Esophagus squamous epithelium (tissue), 5 donors: ENCODE results near the gene KIF26B. TPM values are rescaled to one million over a fixed set of nuclear protein-coding genes. Genes with fewer than 3 reads are reported as not detected.

Source experiments
- DNase-seq: peaks from one replicate; lab custom pipeline; 2025; lab: John Stamatoyannopoulos, UW
- H3K27ac ChIP-seq, 4 donors: fragments of 200-600 bp; sonication (generic); one replicate each; pipeline ENCODE4 v1.5.1; 2016 to 2019; ENCODE audit warnings: mild to moderate bottlenecking in 1 of 4
- H3K27me3 ChIP-seq, 4 donors: fragments of 200-600 bp; sonication (generic); 1 replicate in 3 of 4; 2 replicates in 1 of 4; pipeline versions ENCODE4 v1.5.1 to v1.6.0; 2017 to 2021; ENCODE audit warnings: antibody characterized with exemption in 1 of 4
- H3K36me3 ChIP-seq, 3 donors: fragments of 200-600 bp; sonication (generic); one replicate each; pipeline ENCODE4 v1.5.1; 2016 to 2019
- H3K4me1 ChIP-seq, 3 donors: fragments of 200-600 bp; sonication (generic); one replicate each; pipeline ENCODE4 v1.5.1; 2017 to 2019
- H3K4me3 ChIP-seq, 4 donors: fragments of 200-600 bp; sonication (generic); 1 replicate in 3 of 4; 2 replicates in 1 of 4; pipeline ENCODE4 v1.5.1; 2016 to 2019; ENCODE audit warnings: mild to moderate bottlenecking in 2 of 4, moderate library complexity in 1 of 4
- H3K9me3 ChIP-seq, 3 donors: fragments of 200-600 bp; sonication (generic); one replicate each; pipeline ENCODE4 v1.5.1; 2016 to 2019
- CTCF ChIP-seq, 6 experiments: fragments of 450-650 bp in 4 of 6; fragments of 200-600 bp in 2 of 6; sonication (generic) in 2 of 6; IDR thresholded peaks; one replicate each; pipeline ENCODE4 v1.5.1; 2016 to 2019; ENCODE audit warnings: antibody characterized with exemption in 6 of 6, mild to moderate bottlenecking in 4 of 6, moderate library complexity in 4 of 6
- POLR2A ChIP-seq, 4 donors: fragments of 450-650 bp; IDR thresholded peaks; one replicate each; pipeline ENCODE4 v1.6.1; 2017; ENCODE audit warnings: antibody characterized with exemption in 4 of 4, mild to moderate bottlenecking in 4 of 4, moderate library complexity in 3 of 4
- WGBS, 2 donors: methylation state at CpG; one replicate each; pipeline ENCODE4 v1.1.5; 2018; 5-methylcytosine and 5-hydroxymethylcytosine counted together
- intact Hi-C: fragments of 100-400 bp; cut with DNase I; formaldehyde crosslinking; loops from one replicate; pipeline ENCODE4 v1.15.0; 2022
- small RNA-seq, 4 donors: library from RNA; depleted of rRNA; stranded (forward); fragments of <200 nt; gene quantifications; one replicate each; pipeline ENCODE3, GENCODE V24; 2016
- total RNA-seq, 4 donors: library from RNA; depleted of rRNA; stranded (reverse); fragments of >200 nt; gene quantifications; one replicate each; pipeline ENCODE4 v1.1.0, GENCODE V29; 2016
- donor health status: DM: yes; HTN: yes; CAD: no.

Gene KIF26B
- total RNA-seq, 4 donors from 2014 or later, result 0.23 to 2.7 (median 1.0) TPM

GRCh38 chr1:245752561-245752960 lies 597.8 kb downstream of the KIF26B start:
- Histone ChIP-seq H3K9me3 (no peaks in the 10 kb centered on the region), H3K4me3 (no peak overlapping the region), H3K27me3 (no peaks in the 10 kb centered on the region), H3K27ac (no peak overlapping the region), H3K4me1 (no peaks in the 10 kb centered on the region), H3K36me3 (peaks cover 0 to 14% (median 0%) of the 10 kb centered on the region in 3 donors)
- intact Hi-C loops, result no loop called here
- DNase-seq, result no peak
- TF ChIP-seq CTCF (IDR thresholded peaks at IDR 0.05) (no peak), POLR2A (IDR thresholded peaks at IDR 0.05) (no peak)
- 73 to 83% methylated on average over 1 of the region's 3 CpGs for WGBS, 2 donors

- Histone ChIP-seq H3K4me1 (no peaks in the 10 kb centered on the region), H3K27me3 (no peaks in the 10 kb centered on the region), H3K27ac (no peak overlapping the region), H3K4me3 (no peak overlapping the region), H3K36me3 (peaks cover 0 to 1% (median 0%) of the 10 kb centered on the region in 3 donors), H3K9me3 (no peaks in the 10 kb centered on the region)
- no peak for DNase-seq
- TF ChIP-seq CTCF (IDR thresholded peaks at IDR 0.05) (no peak), POLR2A (IDR thresholded peaks at IDR 0.05) (no peak)
- intact Hi-C loops, result no loop called here
- WGBS, 2 donors, result 89 to 97% methylated on average over 2 of the region's 2 CpGs
These were observed 599.0 kb downstream of the KIF26B start for GRCh38 chr1:245753807-245754206.

GRCh38 chr1:245754463-245754961 lies 599.7 kb downstream of the KIF26B start:
- Histone ChIP-seq H3K9me3 (no peaks in the 10 kb centered on the region), H3K27me3 (no peaks in the 10 kb centered on the region), H3K36me3 (no peaks in the 10 kb centered on the region), H3K4me1 (no peaks in the 10 kb centered on the region), H3K4me3 (no peak overlapping the region), H3K27ac (no peak overlapping the region)
- intact Hi-C loops, result no loop called here
- WGBS, 2 donors, result 94 to 100% methylated on average over 1 to 2 of the region's 3 CpGs
- DNase-seq, result no peak
- TF ChIP-seq CTCF (IDR thresholded peaks at IDR 0.05) (no peak), POLR2A (IDR thresholded peaks at IDR 0.05) (no peak)

Small RNA genes within 50 kb of the gene (small RNA-seq; reads per million reads assigned to genes)
- gene DNAJC19P8 (0 reads per million in 4 donors), gene RNU1-132P (0 reads per million in 4 donors)
